Hair follicular keratinocyte (primary cell): Measurements from ENCODE around the gene SEC31B. TPM values are rescaled to one million over a fixed set of nuclear protein-coding genes. Genes with fewer than 3 reads are reported as not detected.

Source experiments
- total RNA-seq: library from RNA; depleted of rRNA; stranded (reverse); fragments of >200 nt; gene quantifications from 2 replicates; pipeline ENCODE4 v1.2.3, GENCODE V29; 2015

The SEC31B gene
- 0.47 and 0.61 TPM in 2 replicates for total RNA-seq

GRCh38 chr10:100519311-100520051, at the start of gene SEC31B:
Gene SEC31B, minus strand, starts transcription at chr10:100519861. Its CDS starts 2,909 bp downstream, at chr10:100516952.

GRCh38 chr10:100535715-100536353, 16.2 kb upstream of the SEC31B start, which contains the start of gene HIF1AN:
Gene HIF1AN, plus strand, starts transcription at chr10:100535943. Its CDS starts 16 bp downstream, at chr10:100535959.

GRCh38 chr10:100529475-100530298, 10.0 kb upstream of the SEC31B start, which contains the start of gene NDUFB8:
Gene NDUFB8, minus strand, starts transcription at chr10:100529871. Its CDS starts 20 bp downstream, at chr10:100529851.

GRCh38 chr10:100462709-100463108, 57.0 kb downstream of the SEC31B start, which contains the start of gene WNT8B:
Gene WNT8B, plus strand, starts transcription at chr10:100463009. Its CDS starts 160 bp downstream, at chr10:100463169.

Other genes starting within 250 kb of the SEC31B start
- gene BLOC1S2, start 233.2 kb downstream of the SEC31B start, total RNA-seq, result 68.0 and 81.5 TPM in 2 replicates
- not detected in 2 replicates for gene PKD2L1, start 189.6 kb downstream of the SEC31B start, total RNA-seq
- gene SCD, start 172.6 kb downstream of the SEC31B start, total RNA-seq, result 545 and 638 TPM in 2 replicates
- not detected in 2 replicates for gene WNT8B, start 56.9 kb downstream of the SEC31B start, total RNA-seq
- gene NDUFB8, start 10.0 kb upstream of the SEC31B start, total RNA-seq, result 267 and 286 TPM in 2 replicates
- 4.0 and 7.4 TPM in 2 replicates for gene HIF1AN, start 16.1 kb upstream of the SEC31B start, total RNA-seq
- gene PAX2, start 225.7 kb upstream of the SEC31B start, total RNA-seq, result not detected in 2 replicates